Stimulated activated CD4-positive, alpha-beta T cell treated with anti-CD3 and anti-CD28 coated beads, Interleukin-4, amount 100 ng/mL, for 48 hours (primary cell): Measurements from ENCODE around the gene FBN1.
A peak's percentile ranks its signal among the peaks of the same experiment; 100 is the strongest.

ENCODE experiments used
- DNase-seq, 2 donors: peaks; one replicate each; pipeline ENCODE4 v3.0.0-alpha.2; 2020; ENCODE audit warnings: low read depth in 2 of 2

Gene FBN1

DNA sequence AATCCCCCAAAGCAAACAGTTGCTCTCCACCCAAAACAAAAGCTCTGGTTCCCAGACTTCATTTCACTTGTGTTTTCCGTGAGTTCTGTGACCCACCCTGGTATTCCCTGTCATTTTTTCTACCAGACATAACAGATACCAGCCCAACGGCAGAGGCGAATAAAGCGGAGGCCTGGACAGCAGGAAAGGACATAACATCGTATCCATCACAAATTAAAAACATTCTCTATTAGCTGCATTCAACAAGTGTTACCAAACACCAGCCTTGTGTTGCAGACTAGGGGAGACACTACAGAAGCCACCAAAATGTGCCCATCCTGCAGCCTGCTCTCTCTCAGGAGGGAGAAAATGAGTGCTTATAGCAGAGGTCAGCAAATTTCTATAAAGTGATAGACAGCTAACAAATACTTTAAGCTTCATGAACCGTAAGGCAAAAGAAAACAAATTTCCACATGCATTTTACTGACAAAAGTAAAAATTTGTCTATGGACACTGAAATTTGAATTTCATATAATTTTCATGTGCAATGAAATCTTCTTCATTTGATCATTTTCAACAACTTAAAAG lies 7.1 kb upstream of the FBN1 start:
- no peak for DNase-seq

GRCh38 chr15:48650931-48651330 lies 5.4 kb upstream of the FBN1 start:
- no peak for DNase-seq

DNA sequence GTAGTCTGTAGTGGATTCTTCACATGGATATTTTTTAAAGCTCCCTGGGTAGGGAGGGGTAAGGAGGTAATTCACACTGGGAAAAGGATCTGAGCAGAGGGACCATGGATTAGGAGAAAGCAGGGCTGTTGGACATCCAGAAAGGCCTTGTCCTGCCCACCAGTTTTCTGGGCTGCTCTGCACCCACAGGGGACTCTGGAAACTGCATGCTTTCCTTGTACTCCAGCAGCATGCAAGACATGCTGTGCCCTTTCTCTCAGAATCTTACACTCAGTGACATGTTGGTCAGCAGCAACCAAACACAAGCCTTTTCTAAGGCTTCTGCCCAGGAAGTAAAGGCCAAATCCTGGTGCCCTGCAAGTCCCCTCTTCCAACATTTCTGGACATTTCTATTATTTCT lies 2.5 kb upstream of the FBN1 start:
- DNase-seq: no peak

DNA sequence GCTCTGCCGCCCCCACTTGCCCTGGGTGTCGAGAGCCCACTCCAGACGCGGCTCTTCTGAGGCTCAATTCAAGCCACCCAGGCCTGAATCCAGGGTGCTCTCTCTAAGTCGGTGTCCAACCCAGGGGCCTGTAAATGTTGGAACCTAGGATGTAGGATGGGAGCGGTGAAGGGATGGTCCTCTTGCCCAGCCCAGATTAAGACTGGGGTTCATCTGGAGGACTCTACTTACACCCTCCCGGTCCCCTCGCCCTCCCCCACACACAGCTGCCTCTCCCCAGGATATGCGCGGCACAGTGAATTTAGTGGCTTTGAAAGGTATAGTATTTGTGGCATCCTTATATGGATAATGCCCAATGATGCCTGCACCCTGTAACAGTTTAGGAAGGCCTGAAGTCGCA lies 822 bp upstream of the FBN1 start:
- DNase-seq: no peak

DNA sequence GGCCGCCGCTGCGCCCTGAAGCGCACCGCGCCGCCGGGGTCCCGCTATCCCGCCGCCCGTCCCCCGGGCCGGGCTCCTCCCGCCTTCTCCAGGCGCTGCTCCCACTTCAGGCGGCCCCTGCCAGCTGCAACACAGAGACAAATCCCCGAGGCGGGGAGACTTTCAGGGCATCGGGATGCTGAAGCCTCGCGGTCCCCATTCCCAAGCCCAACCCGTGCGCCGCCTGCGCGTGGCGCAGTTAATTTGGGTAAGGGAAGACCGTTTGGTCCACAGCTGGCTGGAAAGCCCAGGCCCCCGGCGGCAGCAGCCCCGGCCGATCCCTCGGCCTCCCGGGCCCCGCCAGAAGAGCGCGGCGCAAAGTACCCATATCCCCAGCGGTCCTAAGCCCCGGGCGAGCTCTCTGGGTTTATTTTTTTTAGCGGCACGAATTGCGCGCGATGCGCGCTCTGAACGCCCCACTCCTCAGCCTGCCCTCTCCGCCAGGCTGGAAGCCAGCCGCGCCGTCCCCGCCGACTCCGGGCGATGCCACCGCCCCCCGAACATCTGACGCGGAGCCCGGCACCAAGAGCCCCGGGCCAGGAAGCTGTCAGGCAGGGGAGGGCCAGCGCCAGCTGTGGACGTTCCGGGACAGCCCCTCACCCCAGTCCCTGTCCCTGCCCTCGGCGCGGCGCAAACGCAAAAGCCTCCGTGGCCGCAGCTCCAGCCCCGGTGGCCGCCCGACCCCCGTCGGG lies 517 bp downstream of the FBN1 start:
- peak in 1 of 2 donors; percentile 1 for DNase-seq

DNA sequence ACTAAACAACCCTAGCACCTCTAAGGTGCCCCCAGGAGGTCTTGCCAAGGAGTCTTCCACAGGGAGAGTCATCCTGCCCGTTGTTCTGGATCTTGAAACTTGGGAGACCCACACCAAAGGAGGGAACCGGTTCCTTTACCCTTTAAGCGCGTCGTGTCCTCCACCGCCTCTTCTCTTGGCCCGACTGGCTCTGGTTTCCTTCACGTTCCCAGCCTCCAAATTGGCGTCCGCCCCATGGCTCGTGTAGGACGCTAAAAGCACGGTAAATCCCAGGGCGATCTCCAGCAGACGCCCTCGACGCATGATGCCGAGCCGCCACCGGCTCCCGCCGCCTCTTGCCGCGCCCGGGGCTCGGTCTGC lies 1.1 kb downstream of the FBN1 start:
- DNase-seq: peak in 1 of 2 donors; percentile 0

DNA sequence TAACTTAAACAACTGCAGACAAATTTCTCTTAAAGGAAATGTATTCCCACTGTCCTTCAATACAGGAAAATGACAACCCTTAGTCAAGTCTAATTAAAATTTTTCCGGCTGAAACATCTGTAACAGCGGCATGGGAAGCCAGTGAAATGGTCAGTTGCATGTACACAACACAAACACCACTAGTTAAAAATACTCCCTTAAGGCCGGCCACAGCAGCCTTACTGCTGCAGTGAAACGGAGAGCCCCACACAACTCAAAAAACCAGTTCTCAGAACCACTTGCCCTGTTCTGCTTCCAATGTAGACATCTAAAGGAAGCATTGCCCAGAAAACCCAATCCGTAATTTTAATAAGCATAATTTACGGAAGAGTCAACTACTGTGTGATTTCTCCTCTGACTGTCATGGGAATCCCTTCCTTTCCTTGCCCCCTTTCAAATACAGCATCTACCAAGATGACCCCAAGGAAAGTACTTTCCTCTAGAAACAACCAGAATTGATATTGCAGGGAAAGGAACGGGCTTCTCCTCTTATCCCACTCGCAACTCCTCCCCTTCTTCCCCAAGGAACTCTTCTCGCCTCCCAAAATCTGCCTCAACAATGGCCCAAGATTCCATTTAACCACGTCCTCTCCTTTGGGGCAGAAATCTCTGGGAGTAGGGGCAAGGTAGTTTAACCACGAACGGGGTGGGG lies 1.6 kb downstream of the FBN1 start:
- no peak for DNase-seq

DNA sequence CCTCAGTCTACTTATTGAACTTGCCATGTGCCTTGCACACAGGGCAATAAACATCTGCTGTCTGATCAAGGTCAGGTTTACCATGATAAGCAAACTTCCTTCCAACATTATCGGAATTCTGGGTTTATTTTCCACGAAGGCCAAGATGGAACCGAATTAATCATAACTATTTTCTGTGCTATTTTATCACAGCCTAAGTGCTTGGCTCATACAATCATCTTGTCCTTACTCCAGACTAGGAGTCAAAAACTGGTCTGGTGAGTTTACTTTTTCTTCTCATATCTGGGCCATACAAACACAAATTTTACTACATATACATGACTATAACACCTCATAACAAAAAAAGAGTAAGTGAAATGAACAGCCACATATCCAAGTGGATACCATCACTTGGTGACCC lies 2.3 kb downstream of the FBN1 start:
- DNase-seq: no peak

- no peak for DNase-seq
These were observed 2.7 kb downstream of the FBN1 start for GRCh38 chr15:48642795-48643194.

DNA sequence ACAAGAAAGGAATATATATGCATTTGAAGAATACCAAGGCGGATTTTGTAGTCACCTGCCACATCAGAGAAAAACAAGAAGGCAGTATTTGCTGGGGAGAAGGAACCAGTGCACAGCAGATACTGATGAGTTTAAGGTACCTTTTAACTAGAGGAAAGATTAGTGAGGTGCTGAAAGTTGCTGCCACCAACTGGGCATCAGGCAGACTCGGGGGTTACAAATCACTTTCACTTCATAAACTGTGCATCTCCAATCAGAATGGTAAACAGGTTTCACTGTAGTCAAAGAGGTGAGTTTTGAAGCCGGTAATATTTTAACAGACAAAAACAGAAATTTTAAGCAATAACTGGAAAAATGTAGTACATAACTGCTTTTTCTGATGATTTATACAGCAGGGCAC lies 4.1 kb downstream of the FBN1 start:
- DNase-seq: no peak

- no peak for DNase-seq
These were observed 6.5 kb downstream of the FBN1 start for GRCh38 chr15:48638963-48639362.

DNA sequence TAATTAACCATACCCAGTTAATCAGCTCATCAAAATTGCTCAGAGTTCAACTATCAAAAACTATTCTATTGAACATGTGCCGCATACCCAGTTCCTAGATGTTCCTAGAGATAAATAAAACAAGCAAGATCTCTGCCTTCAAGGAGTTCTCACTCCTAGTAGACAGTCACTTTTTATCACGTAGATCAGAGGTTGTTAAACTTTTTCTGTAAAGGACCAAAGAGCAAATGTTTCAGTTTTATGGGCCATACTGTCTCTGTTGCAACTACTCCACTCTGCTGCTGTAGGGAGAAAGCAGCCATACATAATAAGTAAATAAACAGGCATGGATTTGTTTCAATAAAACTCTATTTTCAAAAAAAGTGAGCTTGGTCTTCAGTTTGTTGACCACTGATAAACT lies 7.9 kb downstream of the FBN1 start:
- no peak for DNase-seq

GRCh38 chr15:48636511-48636910 lies 9.0 kb downstream of the FBN1 start:
- DNase-seq: no peak

DNA sequence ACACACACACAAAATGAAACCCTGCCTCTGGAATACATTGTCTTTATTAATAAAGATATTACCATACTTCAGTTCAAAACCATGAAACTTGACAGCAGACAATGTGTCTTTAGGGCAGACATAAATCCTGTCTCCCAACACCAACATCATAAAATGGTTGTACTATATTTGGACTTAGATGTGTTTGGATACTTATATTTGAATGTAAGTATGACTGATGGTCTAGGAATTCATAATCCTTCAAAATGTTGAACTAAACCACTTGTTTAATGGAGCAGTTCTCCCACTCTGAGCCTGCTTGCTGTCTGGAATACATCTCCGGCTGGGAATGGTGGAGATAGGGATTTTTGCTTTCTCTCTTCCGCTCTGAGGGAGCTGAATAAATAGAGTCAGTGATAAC lies 10.6 kb downstream of the FBN1 start:
- DNase-seq: no peak

DNA sequence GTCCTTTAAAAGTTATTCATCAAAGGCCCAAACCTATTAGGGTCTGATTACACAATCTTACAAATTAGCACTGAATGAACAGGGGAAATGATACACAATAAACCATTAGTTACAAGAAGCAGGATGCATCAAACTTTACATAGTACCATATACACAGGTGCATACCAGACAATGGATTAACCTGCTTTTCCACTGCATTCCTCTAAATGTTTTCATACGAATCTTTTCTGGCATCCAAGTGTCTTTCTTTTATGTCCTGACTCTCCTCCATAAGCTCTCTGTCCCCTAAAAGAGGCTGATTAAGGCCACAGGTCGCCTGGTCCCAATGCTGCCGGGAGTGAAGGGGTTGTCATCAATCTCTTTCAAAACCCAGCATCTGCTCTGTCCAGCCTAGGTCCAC lies 11.4 kb downstream of the FBN1 start:
- DNase-seq: no peak

GRCh38 chr15:48632651-48633050 lies 12.9 kb downstream of the FBN1 start:
- DNase-seq: no peak

GRCh38 chr15:48631176-48631770 lies 14.2 kb downstream of the FBN1 start:
- DNase-seq: no peak

DNA sequence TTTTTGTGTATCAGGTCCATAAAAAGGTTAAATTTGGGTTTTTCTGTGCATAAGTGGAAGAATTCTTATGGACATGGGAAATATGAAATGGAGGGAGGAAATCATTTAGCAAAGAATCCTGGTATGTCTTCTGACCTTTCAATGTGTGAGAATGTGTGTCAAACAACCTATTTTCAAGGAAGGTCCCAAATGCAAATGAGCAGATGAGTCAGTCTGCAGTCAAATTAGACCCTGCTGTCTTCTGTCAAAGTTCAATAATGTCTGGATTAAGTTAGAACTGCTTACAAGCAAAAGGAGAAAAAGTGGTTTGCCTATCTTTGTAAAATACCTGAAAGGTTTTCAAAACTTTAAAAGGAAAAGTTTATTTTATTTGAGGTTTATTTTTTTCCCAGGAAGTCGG lies 15.3 kb downstream of the FBN1 start:
- DNase-seq: no peak

GRCh38 chr15:48628832-48629231 lies 16.7 kb downstream of the FBN1 start:
- DNase-seq: no peak

- DNase-seq: no peak
These were observed 18.1 kb downstream of the FBN1 start for GRCh38 chr15:48627260-48627940.

DNA sequence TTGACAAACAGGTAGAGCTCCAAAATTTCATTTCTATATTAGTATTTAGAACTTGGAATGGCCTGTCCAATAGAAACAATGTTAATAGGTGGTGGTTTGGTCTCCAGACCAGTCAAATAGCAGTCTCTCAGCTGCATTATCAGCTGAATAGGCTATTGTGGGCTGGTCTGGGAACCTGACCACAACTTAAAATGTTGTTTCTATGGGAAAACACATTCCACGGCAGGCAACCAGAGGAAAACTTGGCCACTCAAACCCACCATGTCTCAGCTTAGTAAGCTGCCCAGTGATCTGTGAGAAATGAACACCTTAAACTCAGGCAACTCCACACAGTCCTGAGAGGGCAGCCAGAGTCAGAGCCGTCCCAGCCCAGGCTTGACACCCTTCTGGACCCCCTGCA lies 20.4 kb downstream of the FBN1 start:
- no peak for DNase-seq

DNA sequence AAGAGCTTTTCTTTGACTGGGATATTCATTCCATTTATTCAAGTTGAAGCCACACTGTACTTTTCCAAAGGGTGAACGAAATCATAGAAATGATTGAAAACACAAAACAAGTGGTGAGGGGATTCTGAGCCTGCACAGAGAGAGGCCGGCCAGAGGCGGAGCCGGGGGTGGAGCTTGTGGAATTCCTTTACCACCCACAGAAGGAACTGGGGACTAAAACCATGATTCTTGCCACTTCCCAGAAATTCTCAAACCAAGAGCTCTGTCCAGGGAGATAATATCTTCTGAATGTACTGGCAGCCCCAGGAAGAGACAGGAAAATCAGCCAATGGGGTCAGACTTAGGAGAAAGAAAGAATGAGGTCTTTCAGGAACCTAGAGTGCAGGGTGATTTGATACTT lies 20.8 kb downstream of the FBN1 start:
- DNase-seq: no peak
